PC-3 (cell line): ENCODE data around the gene BPIFB1. TPM values are rescaled to one million over a fixed set of nuclear protein-coding genes. Genes with fewer than 3 reads are reported as not detected.

ENCODE experiments used
- ATAC-seq: fragments of 200-7000 bp; cut with Tn5 transposase; 2 replicates; pipeline ENCODE4 v1.9.1; 2020; ENCODE audit warnings: mild to moderate bottlenecking, moderate library complexity
- BruUV-seq: library from RNA; stranded (reverse); fragments of 400-500 nt; replicated peaks from 2 replicates; lab custom pipeline; 2021; lab: Mats Ljungman, UMichigan
- CTCF ChIA-PET: fragments of 300-600 bp; sonication (Branson Sonifier 250); formaldehyde crosslinking; loops from one replicate; lab custom pipeline; 2022; ENCODE audit warnings: antibody characterized with exemption; lab: Charles Lee
- POLR2A ChIA-PET: fragments of 300-600 bp; sonication (Branson Sonifier 250); formaldehyde crosslinking; loops from one replicate; lab custom pipeline; 2022; ENCODE audit warnings: antibody characterized with exemption; ENCODE audit not compliant: unreplicated experiment; lab: Charles Lee
- DNase-seq: peaks from one replicate; pipeline ENCODE4 v3.0.0-alpha.2; 2015
- H2AFZ ChIP-seq: fragments of 300-600 bp; sonication (generic); 2 replicates; pipeline ENCODE4 v1.6.0; 2016; ENCODE audit warnings: antibody characterized with exemption, low read length
- H3F3A ChIP-seq: fragments of 300-600 bp; sonication (generic); one replicate; pipeline ENCODE4 v1.6.0; 2017; ENCODE audit warnings: antibody characterized with exemption, low read length, control low read depth, mild to moderate bottlenecking; ENCODE audit not compliant: unreplicated experiment
- H3K27ac ChIP-seq: fragments of 300-600 bp; sonication (generic); 2 replicates; pipeline ENCODE4 v1.5.1; 2016; ENCODE audit warnings: mild to moderate bottlenecking, low read length
- H3K27me3 ChIP-seq: fragments of 300-600 bp; sonication (generic); 2 replicates; pipeline ENCODE4 v1.6.1; 2016; ENCODE audit warnings: low read length, mixed read lengths
- H3K36me3 ChIP-seq: fragments of 300-600 bp; sonication (generic); 2 replicates; pipeline ENCODE4 v1.6.1; 2016; ENCODE audit warnings: low read depth, mixed run types, low read length, mixed read lengths
- H3K4me1 ChIP-seq: fragments of 300-600 bp; sonication (generic); 2 replicates; pipeline ENCODE4 v1.5.1; 2016; ENCODE audit warnings: low read length; ENCODE audit not compliant: insufficient read depth
- H3K4me2 ChIP-seq: fragments of 300-600 bp; sonication (generic); 2 replicates; pipeline ENCODE4 v1.6.0; 2016; ENCODE audit warnings: low read length
- H3K4me3 ChIP-seq: fragments of 300-600 bp; sonication (generic); 2 replicates; pipeline ENCODE4 v1.5.1; 2016; ENCODE audit warnings: mild to moderate bottlenecking, low read length, mixed read lengths
- H3K79me2 ChIP-seq: fragments of 300-600 bp; sonication (generic); 2 replicates; pipeline ENCODE4 v1.6.1; 2017; ENCODE audit warnings: low read length, mixed read lengths
- H3K9ac ChIP-seq: fragments of 300-600 bp; sonication (generic); 2 replicates; pipeline ENCODE4 v1.6.0; 2016; ENCODE audit warnings: mild to moderate bottlenecking, low read length
- H3K9me2 ChIP-seq: fragments of 300-600 bp; sonication (generic); replicated peaks from 2 replicates; pipeline ENCODE4 v1.6.1; 2016; ENCODE audit warnings: mixed run types, low read length, mixed read lengths
- H3K9me3 ChIP-seq: fragments of 300-600 bp; sonication (generic); 2 replicates; pipeline ENCODE4 v1.6.1; 2016; ENCODE audit warnings: low read length, mixed read lengths
- H4K20me1 ChIP-seq: fragments of 300-600 bp; sonication (generic); 2 replicates; pipeline ENCODE4 v1.6.1; 2016; ENCODE audit warnings: low read length, mixed read lengths
- EZH2 ChIP-seq: fragments of 300-600 bp; sonication (generic); IDR thresholded peaks from one replicate; pipeline ENCODE4 v1.6.1; 2017; ENCODE audit warnings: antibody characterized with exemption, mild to moderate bottlenecking, low read length; ENCODE audit not compliant: unreplicated experiment
- EZH2phosphoT487 ChIP-seq: fragments of 300-600 bp; sonication (generic); IDR thresholded peaks from 2 replicates; pipeline ENCODE4 v1.6.1; 2018; ENCODE audit warnings: mild to moderate bottlenecking, antibody characterized with exemption, low read length, borderline replicate concordance
- intact Hi-C: fragments of 100-400 bp; cut with micrococcal nuclease; formaldehyde crosslinking; loops from 2 replicates; pipeline ENCODE4 v1.9.0; 2023
- total RNA-seq: library from RNA; depleted of rRNA; stranded (reverse); fragments of >200 nt; gene quantifications from 2 replicates; pipeline ENCODE4 v1.2.3, GENCODE V29; 2014
- TF ChIP-seq, protein P1 (sequence below): fragments of 300-600 bp; sonication (generic); conservative IDR thresholded peaks from 2 replicates; pipeline ENCODE4 v1.5.1; 2017; ENCODE audit warnings: antibody characterized with exemption, low read depth, mild to moderate bottlenecking, low read length

Gene BPIFB1
- total RNA-seq, 1 experiment from 2014 or later = not detected

DNA sequence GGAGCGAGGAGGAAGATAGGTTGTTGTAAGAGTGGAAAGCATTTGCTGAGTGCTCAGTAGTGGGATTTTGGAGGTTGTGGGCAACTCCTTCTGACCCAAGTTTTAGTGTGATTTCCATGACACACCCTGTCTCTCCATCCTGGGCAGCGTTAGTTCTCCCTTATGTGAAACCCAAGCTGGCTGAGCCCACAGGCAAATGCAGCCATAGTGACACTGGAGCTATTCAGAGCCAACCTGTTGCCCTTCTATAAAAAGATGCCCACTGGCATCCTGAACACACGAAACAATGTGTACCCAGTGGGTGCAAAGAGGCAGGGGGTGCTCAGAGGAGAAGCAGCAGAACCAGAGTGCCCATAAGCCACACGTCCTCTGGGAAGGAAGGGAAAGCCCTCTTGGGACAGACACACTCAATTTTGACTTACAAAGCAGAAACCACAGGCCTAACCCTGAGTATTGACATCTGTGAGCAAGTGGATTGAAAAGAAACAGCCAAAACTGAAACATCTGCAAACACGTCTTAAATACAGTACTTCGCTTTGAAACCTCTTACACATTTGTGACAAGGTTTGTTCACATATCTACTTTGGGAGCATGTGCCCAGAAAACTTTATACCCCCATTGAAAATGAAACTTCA lies 54.6 kb downstream of the BPIFB1 start:
- H3K4me2 ChIP-seq = no peak overlapping the region
- TF ChIP-seq, protein P1, sequence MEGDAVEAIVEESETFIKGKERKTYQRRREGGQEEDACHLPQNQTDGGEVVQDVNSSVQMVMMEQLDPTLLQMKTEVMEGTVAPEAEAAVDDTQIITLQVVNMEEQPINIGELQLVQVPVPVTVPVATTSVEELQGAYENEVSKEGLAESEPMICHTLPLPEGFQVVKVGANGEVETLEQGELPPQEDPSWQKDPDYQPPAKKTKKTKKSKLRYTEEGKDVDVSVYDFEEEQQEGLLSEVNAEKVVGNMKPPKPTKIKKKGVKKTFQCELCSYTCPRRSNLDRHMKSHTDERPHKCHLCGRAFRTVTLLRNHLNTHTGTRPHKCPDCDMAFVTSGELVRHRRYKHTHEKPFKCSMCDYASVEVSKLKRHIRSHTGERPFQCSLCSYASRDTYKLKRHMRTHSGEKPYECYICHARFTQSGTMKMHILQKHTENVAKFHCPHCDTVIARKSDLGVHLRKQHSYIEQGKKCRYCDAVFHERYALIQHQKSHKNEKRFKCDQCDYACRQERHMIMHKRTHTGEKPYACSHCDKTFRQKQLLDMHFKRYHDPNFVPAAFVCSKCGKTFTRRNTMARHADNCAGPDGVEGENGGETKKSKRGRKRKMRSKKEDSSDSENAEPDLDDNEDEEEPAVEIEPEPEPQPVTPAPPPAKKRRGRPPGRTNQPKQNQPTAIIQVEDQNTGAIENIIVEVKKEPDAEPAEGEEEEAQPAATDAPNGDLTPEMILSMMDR = no peak
- no peak for TF ChIP-seq EZH2
- no peaks in the 10 kb centered on the region; the same call in 1 of the 2 replicates for H3K27me3 ChIP-seq
- H4K20me1 ChIP-seq = no peaks in the 10 kb centered on the region
- no peak for ATAC-seq
- ChIA-PET CTCF (interaction anchor here (0.6 kb wide), 1 partner anchor 730 kb away, joined by 3 read pairs; no protein-coding TSS in a partner anchor), POLR2A (no interaction called here)
- BruUV-seq = no TSS peak
- H3K4me1 ChIP-seq = no peaks in the 10 kb centered on the region
- no peak for DNase-seq
- no peak overlapping the region for H3K4me3 ChIP-seq
- intact Hi-C loops = no loop called here
- no peaks in the 10 kb centered on the region for H3K36me3 ChIP-seq
- no peaks in the 10 kb centered on the region for H3K9me3 ChIP-seq
- H3K27ac ChIP-seq = no peak overlapping the region
- H3F3A ChIP-seq = no peaks in the 10 kb centered on the region
- no peak overlapping the region for H2AFZ ChIP-seq
- no peak overlapping the region for H3K9ac ChIP-seq
- no peaks in the 10 kb centered on the region for H3K9me2 ChIP-seq
- no peaks in the 10 kb centered on the region for H3K79me2 ChIP-seq

DNA sequence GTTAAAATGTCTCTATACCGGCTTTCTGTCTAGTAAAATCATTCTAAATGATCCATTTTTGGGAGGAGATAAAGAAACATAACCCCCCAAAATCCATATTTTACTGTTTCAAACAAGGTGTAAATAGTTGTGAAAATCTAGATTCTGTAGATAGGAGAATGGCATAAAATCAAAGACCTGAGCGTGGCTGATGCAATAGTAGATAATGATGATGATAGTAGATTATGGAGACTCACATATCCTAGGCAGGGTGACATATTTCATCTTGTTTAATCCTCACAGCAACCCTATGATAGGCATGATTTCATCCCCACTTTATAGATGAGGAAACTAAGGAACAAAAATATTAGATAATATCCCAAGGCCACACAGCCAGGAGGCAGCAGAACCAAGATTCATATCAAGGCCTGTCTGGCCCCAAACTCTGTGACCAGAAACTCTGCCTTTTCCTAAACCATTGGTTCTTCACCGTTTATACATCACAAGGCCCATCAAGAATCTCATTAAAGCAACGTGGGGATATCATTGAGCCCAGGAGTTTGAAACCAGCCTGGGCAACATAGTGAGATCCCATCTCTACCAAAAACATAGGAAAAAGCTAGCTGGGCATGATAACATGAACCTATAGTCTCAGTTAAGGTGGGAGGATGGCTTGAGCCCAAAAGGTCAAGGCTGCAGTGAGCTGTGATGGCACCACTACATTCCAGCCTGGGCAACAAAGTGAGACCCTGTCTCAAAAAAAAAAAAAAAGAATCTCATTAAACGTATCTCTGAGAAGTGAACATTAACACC lies 55.6 kb downstream of the BPIFB1 start:
- TF ChIP-seq, protein P1 = no peak
- TF ChIP-seq EZH2 = no peak
- no peak for TF ChIP-seq EZH2phosphoT487
- DNase-seq = no peak
- no peak overlapping the region for H3K4me3 ChIP-seq
- ChIA-PET CTCF (no interaction called here), POLR2A (no interaction called here)
- no peak overlapping the region for H3K9ac ChIP-seq
- no peaks in the 10 kb centered on the region for H3K4me1 ChIP-seq
- no peaks in the 10 kb centered on the region for H3F3A ChIP-seq
- H3K9me2 ChIP-seq = no peaks in the 10 kb centered on the region
- no peak for ATAC-seq
- H3K9me3 ChIP-seq = no peaks in the 10 kb centered on the region
- H3K27me3 ChIP-seq = no peaks in the 10 kb centered on the region
- H4K20me1 ChIP-seq = no peaks in the 10 kb centered on the region
- intact Hi-C loops = no loop called here
- no TSS peak for BruUV-seq
- no peak overlapping the region for H2AFZ ChIP-seq
- H3K36me3 ChIP-seq = no peaks in the 10 kb centered on the region
- H3K27ac ChIP-seq = no peak overlapping the region
- H3K4me2 ChIP-seq = no peak overlapping the region
- H3K79me2 ChIP-seq = no peaks in the 10 kb centered on the region

DNA sequence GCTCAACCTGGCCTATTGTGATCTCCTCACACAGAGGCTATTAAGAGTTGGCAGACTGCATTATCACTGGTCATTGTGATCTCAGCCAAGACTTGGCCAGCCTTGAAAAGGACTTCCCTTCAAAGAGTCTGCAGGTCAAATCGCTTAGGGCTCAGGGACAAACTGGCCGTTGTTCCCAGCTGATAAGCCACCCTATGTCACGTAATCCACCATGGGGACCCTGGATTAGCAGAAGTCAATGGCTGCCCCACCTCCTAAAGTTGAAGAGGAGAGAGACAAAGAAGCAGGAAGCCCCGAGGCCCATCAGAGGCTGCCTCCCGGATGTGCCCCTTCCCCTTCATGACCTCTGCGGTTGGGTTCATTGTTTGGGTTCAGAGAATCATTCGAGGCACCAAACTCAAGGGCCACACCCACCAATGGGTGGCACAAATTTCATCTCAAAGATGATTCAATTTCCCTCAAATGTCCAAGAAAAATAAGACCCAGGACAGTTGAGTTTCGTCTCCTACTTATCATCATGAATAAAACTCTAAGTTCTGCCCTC lies 56.6 kb downstream of the BPIFB1 start:
- Histone ChIP-seq H2AFZ (no peak overlapping the region), H3F3A (no peaks in the 10 kb centered on the region), H3K27ac (no peak overlapping the region), H3K9ac (no peak overlapping the region), H3K4me3 (no peak overlapping the region), H3K36me3 (no peaks in the 10 kb centered on the region), H3K9me2 (no peaks in the 10 kb centered on the region), H4K20me1 (no peaks in the 10 kb centered on the region), H3K9me3 (no peaks in the 10 kb centered on the region), H3K4me2 (no peak overlapping the region), H3K27me3 (no peaks in the 10 kb centered on the region), H3K79me2 (no peaks in the 10 kb centered on the region), H3K4me1 (no peaks in the 10 kb centered on the region)
- DNase-seq (no peak), ATAC-seq (no peak)
- ChIA-PET CTCF (no interaction called here), POLR2A (no interaction called here)
- TF ChIP-seq, protein P1 = no peak
- TF ChIP-seq EZH2phosphoT487 (no peak), EZH2 (no peak)
- intact Hi-C loops = no loop called here
- BruUV-seq = no TSS peak
